CD1c-positive myeloid dendritic cell (primary cell): ENCODE measurements around the gene ZNF512.
"Not testable (repeated sequence)": the region's sequence is repeated elsewhere in the genome, so short reads cannot be mapped to it uniquely, and the experiment has no call there.

Source experiments
- DNase-seq: peaks from one replicate; pipeline ENCODE4 v3.0.0-alpha.2; 2016; ENCODE audit errors: extremely low spot score

The ZNF512 gene

GRCh38 chr2:27583390-27583915 is 611 bp downstream of the ZNF512 start:
- peak; percentile 7 for DNase-seq

DNA sequence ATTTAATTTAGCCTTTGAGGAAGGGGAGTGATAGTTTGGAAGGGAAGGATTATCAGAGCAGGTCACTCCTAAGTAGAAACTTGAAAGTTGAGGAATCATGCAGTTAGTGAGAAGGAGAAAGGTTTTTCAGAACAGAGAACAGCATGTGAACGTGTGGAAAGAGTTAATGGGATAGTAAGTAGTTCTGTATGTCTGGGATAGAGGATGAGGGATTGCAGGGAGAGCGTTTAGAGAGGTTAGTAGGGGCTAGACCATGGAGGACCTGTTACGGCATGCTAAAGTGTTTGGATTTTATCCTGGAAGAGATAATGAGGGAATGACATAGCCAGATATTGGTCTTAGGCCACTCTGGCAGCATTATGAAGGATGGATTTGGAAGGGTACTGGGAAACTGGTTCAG is 1.8 kb downstream of the ZNF512 start:
- no peak for DNase-seq

DNA sequence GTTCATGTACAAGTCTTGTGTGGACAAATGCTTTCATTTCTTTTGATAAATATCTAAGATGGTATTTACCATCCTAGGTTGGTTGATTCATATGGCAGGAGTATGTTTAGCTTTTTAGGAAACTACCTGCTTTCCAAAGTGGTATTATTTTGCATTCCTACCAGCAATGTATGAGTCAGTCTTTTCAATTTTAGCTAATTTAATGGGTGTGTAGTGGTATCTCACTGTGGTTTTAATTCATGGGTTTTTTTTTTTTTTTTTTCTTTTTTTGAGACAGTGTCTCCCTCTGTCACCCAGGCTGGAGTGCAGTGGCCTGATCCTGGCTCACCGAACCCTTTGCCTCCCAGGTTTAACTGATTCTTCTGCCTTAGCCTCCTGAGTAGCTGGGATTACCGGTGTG is 4.2 kb downstream of the ZNF512 start:
- DNase-seq = no peak

DNA sequence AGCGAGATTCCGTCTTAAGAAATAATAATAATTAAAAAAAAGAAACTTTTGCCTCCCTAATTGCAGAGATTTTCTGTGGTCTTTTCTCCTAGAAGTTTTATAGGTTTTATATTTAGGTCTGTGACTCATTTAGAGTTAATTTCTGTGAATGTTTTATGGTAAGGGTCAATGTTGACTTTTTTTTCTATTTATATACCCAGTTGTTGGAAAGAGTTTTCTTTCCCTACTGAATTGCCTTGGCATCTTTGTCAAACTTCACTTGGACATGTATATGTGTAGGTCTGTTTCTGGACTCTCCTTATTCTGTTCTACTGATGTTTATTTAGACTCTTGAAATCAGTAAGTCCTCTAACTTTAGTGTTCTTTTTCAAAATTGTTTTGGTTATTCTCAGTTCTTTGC is 5.5 kb downstream of the ZNF512 start:
- no peak for DNase-seq

DNA sequence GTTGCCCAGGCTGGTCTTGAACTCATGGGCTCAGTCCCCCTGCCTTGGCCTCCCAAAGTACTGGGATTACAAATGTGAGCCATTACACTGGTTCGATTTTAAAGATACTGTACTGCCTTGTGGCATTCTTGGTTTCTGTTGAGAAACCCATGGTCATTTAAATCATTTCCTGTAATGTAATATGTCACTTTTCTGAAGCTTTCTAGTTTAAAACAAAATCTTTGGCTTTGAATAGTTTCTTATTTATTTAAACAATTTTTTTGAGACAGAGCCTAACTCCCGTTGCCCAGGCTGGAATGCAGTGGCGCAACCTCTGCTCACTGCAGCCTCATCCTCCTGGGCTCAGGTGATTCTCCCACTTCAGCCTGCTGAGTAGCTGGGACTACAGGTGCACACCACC is 8.9 kb downstream of the ZNF512 start:
- DNase-seq = no peak

DNA sequence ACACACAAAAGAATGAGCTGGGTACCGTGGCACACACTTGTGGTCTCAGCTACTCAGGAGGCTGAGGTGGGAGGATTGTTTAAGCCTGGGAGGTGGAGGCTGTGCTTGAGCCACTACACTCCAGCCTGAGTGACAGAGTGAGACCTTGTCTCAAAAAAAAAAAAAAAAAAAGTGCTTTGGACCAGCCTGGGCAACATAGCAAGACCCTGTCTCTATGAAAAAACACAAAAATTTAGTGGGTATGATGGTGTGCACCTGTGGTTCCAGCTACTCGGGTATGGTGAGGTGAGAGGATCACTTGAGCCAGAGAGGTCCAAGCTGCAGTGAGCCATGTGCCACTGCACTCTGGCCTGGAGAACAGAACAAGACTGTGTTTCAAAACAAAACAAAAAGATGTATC is 10.4 kb downstream of the ZNF512 start:
- DNase-seq = no peak

DNA sequence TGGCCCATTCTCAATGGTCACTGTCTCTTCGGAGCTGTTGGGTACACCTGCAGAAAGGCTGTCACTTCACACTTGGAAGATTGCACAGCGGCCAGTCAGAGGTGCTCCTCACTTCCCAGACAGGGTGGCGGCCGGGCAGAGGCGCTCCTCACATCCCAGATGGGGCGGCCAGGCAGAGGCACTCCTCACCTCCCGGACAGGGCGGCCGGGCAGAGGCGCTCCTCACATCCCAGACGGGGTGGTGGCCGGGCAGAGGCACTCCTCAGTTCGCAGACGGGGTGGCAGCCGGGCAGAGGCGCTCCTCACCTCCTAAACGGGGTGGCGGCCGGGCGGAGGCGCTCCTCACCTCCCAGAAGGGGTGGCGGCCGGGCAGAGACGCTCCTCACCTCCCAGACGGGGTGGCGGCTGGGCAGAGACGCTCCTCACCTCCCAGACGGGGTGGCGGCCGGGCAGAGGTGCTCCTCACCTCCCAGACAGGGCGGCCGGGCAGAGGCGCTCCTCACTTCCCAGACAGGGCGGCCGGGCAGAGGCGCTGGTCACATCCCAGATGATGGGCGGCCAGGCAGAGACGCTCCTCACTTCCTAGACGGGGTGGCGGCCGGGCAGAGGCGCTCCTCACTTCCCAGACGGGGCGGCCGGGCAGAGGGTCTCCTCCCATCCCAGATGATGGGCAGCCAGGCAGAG is 11.3 kb downstream of the ZNF512 start:
- DNase-seq = not testable (repeated sequence)

DNA sequence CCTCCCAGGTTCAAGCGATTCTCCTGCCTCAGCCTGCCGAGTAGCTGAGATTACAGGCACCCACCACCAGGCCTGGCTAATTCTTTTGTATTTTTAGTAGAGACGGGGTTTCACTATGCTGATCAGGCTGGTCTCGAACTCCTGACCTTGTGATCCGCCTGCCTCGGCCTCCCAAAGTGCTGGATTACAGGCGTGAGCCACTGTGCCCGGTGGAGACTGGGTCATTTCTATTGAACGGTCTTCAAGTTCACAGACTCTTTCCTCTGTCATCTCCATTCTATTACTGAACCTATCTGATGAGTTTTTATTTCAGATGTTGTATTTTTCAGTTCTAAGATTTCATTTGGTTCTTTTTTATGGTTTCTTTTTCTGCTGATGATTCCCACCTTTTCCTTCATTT is 12.6 kb downstream of the ZNF512 start:
- DNase-seq = not testable (repeated sequence)

GRCh38 chr2:27596627-27597026 is 13.8 kb downstream of the ZNF512 start:
- no peak for DNase-seq

- no peak for DNase-seq
Measured at GRCh38 chr2:27606611-27607010, 23.8 kb downstream of the ZNF512 start.

DNA sequence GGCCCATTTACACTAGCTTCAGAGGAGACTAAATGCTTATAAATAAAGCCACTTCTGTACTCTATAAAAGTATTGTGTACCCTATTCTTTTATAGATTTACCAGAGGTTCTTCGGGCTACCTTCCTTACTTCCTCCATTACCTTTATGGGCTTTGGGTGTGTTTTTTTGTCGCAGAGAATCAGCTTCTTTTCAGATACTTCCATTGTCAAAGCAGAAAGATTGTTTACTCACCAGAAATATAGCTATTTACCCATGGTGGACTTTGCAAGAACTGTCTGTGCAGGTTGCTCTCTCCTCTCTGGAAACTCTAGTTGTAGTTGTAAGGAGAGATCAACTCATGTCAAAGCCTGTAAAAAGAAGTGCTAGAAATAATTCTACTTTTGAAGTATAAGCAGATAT is 31.1 kb downstream of the ZNF512 start:
- DNase-seq = no peak

DNA sequence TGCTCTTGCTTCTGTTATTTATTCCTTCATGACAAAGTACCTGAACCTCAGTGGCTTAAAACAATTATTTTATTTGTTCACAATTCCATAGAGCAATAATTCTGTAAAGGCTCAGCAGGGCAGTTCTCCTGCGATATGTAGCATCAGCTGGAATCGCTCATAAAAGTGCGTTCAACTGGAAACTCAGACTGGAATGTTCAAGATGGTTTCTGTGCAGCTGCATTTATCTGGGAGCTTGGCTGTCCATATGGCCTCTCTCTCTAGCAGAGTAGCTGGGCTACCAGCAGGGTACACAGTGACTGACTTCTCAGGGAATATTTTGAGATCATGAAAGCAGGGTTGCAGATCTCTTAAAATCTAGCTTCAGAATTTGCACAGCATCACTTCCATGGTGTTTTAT is 32.5 kb downstream of the ZNF512 start:
- no peak for DNase-seq

- DNase-seq = no peak
Measured at GRCh38 chr2:27621524-27621923, 38.7 kb downstream of the ZNF512 start.

DNA sequence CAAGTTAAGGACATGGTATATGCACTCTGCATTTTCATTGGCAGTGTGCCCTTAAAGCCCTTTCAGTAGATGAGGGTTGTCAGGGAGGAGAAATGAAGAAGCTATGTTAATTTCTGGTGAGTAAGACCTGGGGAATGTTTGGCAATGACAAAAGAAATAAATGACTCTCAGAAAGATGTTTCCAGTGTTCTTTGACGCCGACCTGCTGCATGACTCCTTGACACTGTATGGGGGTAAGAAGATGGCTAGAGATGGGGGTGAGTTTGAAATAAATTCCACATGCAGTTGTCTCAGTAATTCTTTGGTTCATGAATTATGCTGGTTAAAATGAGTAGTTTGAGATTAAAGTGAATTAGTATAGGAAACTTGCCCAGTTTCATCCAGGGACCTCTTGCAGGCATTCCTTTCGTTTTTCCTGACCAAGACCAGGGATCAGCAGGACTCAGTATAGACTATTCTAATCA is 40.1 kb downstream of the ZNF512 start:
- DNase-seq = no peak

DNA sequence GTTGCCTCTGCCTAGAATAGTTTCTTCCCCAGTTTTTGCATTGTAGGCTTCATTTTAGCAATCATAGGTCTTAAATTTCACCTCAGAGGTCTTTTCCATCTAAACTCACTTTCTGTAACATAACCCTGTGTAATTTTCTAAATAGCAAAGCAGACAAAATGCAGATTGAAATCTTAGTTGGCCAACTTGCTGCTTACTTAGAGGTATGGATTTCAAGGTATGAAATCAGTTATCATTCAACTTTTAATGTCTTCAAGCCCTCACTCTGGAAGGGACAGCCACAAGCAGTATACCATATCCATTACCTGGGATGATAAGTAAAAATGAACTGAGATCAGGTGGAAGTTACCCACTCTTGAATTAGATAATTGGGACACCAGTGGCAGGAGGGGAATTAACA is 42.1 kb downstream of the ZNF512 start:
- no peak for DNase-seq

- DNase-seq = not testable (repeated sequence)
Measured at GRCh38 chr2:27626323-27626722, 43.5 kb downstream of the ZNF512 start.

GRCh38 chr2:27626921-27627320 is 44.1 kb downstream of the ZNF512 start:
- peak; percentile 54 for DNase-seq

DNA sequence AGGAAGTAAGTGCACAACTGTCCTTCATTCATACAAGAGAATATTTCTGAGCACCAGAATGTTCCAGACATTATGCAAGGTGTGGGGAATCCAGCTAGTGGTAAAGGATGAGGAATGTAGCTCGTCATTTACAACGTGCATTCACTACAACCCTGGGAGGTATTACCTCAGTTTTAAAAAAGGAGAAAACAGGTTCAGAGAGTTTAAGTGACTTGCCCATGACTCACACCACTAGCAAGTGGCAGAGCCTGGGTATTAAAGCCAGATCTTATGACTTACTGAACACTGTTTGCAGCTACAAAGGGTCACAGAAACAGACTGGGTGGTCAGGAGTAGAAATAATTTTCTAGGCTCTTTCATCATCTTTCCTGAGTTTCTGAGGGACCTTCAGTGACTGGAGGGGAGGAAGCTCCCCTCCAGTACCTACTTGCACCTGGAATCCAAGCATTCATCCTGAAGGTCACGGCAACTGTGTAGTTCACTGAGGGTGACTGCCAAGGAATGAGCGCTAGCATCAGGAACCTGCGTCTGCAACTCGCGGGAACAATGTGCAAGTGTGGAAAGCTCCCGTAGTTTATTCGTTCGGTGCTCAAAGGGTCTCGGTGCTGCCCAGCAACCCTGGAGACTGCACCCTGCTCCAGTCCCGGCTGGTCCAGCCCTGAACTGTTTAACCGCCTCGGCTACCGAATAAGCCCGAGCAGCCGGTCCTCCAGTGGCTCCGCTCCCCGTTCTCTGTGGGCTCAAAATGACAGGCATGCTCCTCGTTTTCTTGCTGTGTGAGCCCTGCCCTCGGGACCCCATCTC is 45.3 kb downstream of the ZNF512 start:
- peak; percentile 64 for DNase-seq

GRCh38 chr2:27628767-27629709 is 46.2 kb downstream of the ZNF512 start, which contains the start of the genes CCDC121 and GPN1:
CCDC121 (minus strand) TSS chr2:27629012; CDS start chr2:27627799, 1,213 bp downstream.
GPN1 (plus strand) TSS chr2:27629050; CDS start chr2:27629059, 9 bp downstream.
- DNase-seq = peak; percentile 97

DNA sequence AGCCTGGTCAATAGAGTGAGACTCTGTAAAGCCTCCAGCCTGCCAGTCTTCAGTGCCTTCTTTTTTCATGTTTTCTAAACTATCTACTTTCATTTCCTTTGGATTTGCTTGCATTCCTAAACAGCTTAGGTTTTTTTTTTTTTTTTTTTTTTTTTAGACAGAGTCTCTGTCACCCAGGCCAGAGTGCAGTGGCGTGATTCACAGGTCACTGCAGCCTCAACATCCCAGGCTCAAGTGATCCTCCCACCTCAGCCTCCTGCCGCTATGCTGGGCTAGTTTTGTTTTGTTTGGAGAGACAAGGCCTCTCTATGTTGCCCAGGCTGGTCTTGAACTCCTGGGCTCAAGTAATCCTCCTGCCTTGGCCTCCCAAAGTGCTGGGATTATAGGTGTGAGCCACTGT is 47.4 kb downstream of the ZNF512 start:
- not testable (repeated sequence) for DNase-seq

GRCh38 chr2:27634291-27634690 is 51.4 kb downstream of the ZNF512 start:
- DNase-seq = no peak

- DNase-seq = no peak
Measured at GRCh38 chr2:27636766-27637165, 53.9 kb downstream of the ZNF512 start.
